AG04449 (cell line): ENCODE measurements around the gene PODN.

Source experiments
- CTCF ChIA-PET: fragments of 350-600 bp; formaldehyde crosslinking; extraction: SDS; loops from one replicate; lab custom pipeline; 2021; ENCODE audit warnings: antibody characterized with exemption; lab: Yijun Ruan, JAX
- POLR2A ChIA-PET: fragments of 400-600, 350-600 bp; formaldehyde crosslinking; extraction: SDS; loops from one replicate; lab custom pipeline; 2020; ENCODE audit warnings: antibody characterized with exemption, inconsistent platforms; lab: Yijun Ruan, JAX
- DNase-seq: peaks from one replicate; pipeline ENCODE4 v3.0.0-alpha.2; 2010; ENCODE audit warnings: low read depth, low spot score
- H3K4me3 ChIP-seq: 2 replicates; pipeline ENCODE4 v1.5.1; 2011; ENCODE audit warnings: low read depth, mild to moderate bottlenecking, control low read depth, low read length
- CTCF ChIP-seq: IDR thresholded peaks from one replicate; pipeline ENCODE4 v1.5.1; 2011; ENCODE audit warnings: mild to moderate bottlenecking, moderate library complexity, low read length, control low read depth, inconsistent platforms; ENCODE audit not compliant: insufficient read depth; ENCODE audit errors: missing control alignments

Gene PODN

GRCh38 chr1:53065391-53065790 is 3.4 kb downstream of the PODN start:
- H3K4me3 ChIP-seq: no peak overlapping the region
- no peak for TF ChIP-seq CTCF
- POLR2A ChIA-PET: no interaction called here
- CTCF ChIA-PET: interaction anchor here (1.0 kb wide), 1 partner anchor 117 kb away, joined by 3 read pairs; no protein-coding TSS in a partner anchor
- no peak for DNase-seq

- DNase-seq: no peak
- ChIA-PET CTCF (interaction anchor here (1.0 kb wide), 1 partner anchor 116 kb away, joined by 3 read pairs; no protein-coding TSS in a partner anchor), POLR2A (no interaction called here)
- TF ChIP-seq CTCF: no peak
- no peak overlapping the region for H3K4me3 ChIP-seq
Measured at GRCh38 chr1:53066488-53066887, 4.5 kb downstream of the PODN start.

DNA sequence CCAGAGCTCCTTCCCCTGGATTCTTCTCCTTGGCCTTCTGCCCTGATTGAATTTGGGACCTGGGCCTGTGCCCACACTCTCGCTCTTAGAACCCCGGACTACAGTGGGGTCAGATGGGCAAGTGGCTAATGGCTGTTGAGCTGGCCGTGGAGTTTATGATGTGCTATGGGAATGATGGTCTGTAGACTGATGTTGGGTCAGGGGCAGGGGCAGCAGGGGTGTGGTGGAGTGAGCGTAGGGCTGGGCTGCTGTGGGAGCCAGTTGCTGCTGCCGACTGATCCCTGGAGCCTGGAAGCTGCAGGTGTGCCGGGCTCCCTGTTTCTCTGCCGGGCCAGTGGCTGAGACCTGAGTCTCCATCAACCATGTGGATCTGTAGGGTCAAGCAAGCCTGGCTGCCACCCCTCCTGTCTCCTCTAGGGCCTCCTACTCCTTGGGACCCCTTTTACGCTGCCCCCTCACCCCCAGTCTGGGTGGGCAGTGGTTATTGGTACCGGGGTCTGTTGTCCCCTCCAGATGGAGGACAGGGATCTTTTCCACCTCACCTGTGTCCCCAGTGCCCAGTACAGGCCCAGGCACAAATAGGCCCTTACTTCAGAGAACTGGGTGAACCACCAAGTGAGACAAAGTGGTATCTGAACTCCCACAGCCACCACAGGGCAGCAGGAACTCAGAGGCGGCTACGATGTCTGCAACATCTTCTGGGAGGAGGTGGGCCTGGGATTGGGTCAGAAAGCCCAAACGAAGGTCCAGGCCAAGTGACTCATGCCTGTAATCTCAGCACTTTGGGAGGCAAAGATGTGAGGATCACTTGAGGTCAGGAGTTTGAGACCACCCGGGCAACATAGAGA is 5.1 kb downstream of the PODN start:
- no peak for TF ChIP-seq CTCF
- ChIA-PET CTCF (no interaction called here), POLR2A (no interaction called here)
- no peak for DNase-seq
- H3K4me3 ChIP-seq: no peak overlapping the region

DNA sequence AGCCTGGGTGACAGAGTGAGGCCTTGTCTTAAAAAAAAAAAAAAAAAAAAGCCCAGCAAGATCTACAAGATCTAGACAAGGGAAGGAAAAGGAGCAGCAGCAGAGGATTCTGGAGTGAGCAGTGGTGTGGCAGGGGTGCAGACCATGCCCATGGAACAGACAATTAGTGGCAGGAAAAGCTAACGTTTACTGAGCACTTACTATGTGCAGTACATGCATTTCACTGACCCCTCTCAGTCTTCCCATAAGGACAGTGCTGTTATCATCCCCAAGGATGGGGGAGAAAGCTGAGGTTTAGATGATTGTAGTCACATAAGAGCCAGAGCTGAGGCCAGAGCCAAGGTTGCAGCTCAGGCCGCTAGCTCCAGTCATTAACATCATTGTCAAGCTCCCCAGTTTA is 5.9 kb downstream of the PODN start:
- ChIA-PET POLR2A (no interaction called here), CTCF (no interaction called here)
- DNase-seq: no peak
- no peak overlapping the region for H3K4me3 ChIP-seq
- no peak for TF ChIP-seq CTCF

DNA sequence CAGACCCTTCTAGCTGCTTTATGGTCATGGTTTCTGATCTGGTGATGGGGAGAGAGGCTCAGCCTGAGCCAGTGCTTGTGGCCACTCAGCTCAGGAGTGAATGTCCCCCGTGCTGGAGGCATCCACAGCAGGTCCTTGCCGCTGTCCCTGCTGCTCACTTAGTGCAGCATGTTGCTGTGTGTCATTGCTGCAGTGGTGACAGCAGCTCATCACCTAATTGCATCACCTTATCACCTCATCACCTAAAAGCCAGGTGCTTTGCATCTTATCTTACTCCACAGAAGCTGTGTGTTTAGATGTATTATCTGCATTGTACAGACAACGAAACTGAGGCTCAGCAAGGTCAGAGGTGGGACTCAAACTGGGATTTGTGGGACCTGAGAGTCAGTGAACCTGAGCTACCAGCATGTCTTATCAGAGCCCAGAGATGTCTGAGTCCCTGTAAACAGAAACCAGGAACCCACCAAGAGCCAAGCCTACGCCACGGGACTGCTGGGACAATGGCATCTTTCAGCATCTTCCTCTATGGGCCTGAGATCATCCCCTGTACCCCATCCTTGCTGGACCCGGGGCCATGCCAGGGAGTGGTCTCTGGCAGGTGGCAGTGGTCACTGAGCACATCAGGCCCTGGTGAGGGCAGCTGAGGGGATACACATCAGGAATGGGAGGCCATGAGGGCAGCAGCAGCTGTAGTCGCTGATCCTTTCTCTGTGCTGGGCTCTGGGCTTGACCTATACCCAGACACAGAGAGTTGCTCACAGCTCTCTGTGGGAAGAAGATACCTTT is 6.5 kb downstream of the PODN start:
- ChIA-PET POLR2A (no interaction called here), CTCF (no interaction called here)
- no peak for DNase-seq
- H3K4me3 ChIP-seq: no peak overlapping the region
- TF ChIP-seq CTCF: no peak

- TF ChIP-seq CTCF: no peak
- POLR2A ChIA-PET: no interaction called here
- no peak for DNase-seq
- H3K4me3 ChIP-seq: no peak overlapping the region
- CTCF ChIA-PET: no interaction called here
Measured at GRCh38 chr1:53069265-53069662, 7.3 kb downstream of the PODN start.
